ENCODE measurements around the gene ACP7.
"Not testable (repeated sequence)": the region's sequence is repeated elsewhere in the genome, so short reads cannot be mapped to it uniquely, and the experiment has no call there.

The ACP7 gene

GRCh38 chr19:39110263-39110967 is 26.2 kb downstream of the ACP7 start:
- DNase-seq (ENCODE audit: low read depth), result no peak
- TF ChIP-seq CTCF (conservative IDR thresholded peaks at IDR 0.05; ENCODE audit: low read length), result peak; percentile 80

DNA sequence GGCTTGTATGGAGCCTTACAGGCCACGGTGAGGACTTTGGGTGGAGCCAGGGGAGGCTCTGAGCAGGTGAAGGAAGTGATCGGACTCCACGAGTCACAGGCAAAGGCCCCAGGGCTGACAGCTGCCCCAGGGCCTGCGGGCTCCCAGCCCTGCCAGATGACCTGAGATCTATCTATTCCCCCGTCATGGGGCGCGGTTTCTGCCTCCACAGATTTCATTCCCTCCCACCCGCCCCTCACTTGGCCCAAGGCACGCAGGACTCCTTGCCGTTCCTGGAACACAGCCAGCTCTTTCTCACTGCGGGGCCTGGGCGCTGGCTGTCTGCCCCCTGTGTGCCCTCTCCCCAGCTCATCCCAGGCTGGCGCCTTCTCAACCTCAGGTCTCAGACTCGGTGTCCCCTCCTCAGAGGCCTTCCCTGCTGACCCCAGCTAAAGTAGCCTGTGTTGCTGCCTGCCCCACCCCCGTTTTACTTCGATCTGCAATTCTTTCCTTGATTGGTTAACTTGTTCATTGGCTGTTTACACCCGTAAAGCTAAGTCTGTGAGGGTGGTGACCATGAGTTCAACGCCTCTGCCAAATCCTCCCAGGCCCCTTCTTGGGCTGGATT is 27.5 kb downstream of the ACP7 start:
- no peak overlapping the region for H3K4me3 ChIP-seq (ENCODE audit: low read length)
- DNase-seq (ENCODE audit: low read depth), result no peak
- no peak for TF ChIP-seq CTCF (conservative IDR thresholded peaks at IDR 0.05; ENCODE audit: low read length)

More at GRCh38 chr19:39110263-39110967, 26.2 kb downstream of the ACP7 start:
- H3K4me3 ChIP-seq (ENCODE audit: low read length), result no peak overlapping the region

GRCh38 chr19:39112338-39112890 is 28.2 kb downstream of the ACP7 start:
- DNase-seq (ENCODE audit: low read depth), result no peak
- TF ChIP-seq CTCF (conservative IDR thresholded peaks at IDR 0.05; ENCODE audit: low read length), result no peak
- H3K4me3 ChIP-seq (ENCODE audit: low read length), result no peak overlapping the region

DNA sequence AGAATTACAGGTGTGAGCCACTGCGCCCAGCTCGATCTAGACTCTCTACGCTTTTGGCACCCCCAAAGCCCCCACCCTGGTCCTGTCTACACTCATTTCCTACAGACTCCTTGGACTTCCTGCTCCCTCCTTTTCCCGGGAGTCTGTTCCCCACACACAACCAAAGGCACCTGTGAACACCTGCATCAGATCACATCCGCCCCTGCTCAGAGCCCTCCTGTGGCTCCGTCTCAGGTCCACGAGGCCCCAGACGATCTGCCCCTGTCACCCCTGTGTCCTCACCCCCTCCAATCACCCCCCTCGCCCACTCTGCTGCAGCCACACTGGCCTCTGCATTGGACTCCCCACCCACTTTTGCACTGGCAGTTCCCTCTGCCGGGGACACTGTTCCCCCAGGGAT is 29.0 kb downstream of the ACP7 start:
- TF ChIP-seq CTCF (conservative IDR thresholded peaks at IDR 0.05; ENCODE audit: low read length), result no peak
- no peak for DNase-seq (ENCODE audit: low read depth)
- H3K4me3 ChIP-seq (ENCODE audit: low read length), result no peak overlapping the region

- DNase-seq (ENCODE audit: low read depth), result no peak
- H3K4me3 ChIP-seq (ENCODE audit: low read length), result no peak overlapping the region
- no peak for TF ChIP-seq CTCF (conservative IDR thresholded peaks at IDR 0.05; ENCODE audit: low read length)
These were observed 31.1 kb downstream of the ACP7 start for GRCh38 chr19:39115105-39115847.

DNA sequence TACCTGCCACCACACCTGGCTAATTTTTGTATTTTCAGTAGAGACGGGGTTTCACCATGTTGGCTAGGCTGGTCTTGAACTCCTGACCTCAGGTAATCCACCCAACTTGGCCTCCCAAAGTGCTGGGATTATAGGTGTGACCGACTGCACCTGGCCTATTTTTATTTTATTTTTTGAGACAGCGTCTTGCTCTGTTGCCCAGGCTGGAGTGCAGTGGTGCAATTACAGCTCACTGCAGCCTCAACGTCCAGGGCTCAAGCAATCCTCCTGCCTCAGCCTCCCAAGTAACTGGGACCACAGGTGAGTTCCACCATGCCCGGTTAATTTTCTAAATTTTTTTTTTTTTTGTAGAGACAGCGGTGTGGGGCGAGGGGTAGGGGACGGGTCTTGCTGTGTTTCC is 32.9 kb downstream of the ACP7 start:
- not testable (repeated sequence) for H3K4me3 ChIP-seq (ENCODE audit: low read length); DNase-seq (ENCODE audit: low read depth)

- no peak overlapping the region for H3K4me3 ChIP-seq (ENCODE audit: low read length)
- DNase-seq (ENCODE audit: low read depth), result no peak
- no peak for TF ChIP-seq CTCF (conservative IDR thresholded peaks at IDR 0.05; ENCODE audit: low read length)
These were observed 35.7 kb downstream of the ACP7 start for GRCh38 chr19:39119830-39120229.
